HG03280 (cell line): ENCODE data around the gene LRRC26.

Experiments
- ATAC-seq: cut with Tn5 transposase; IDR thresholded peaks from one replicate; pipeline ENCODE4 v1.9.1; 2021; ENCODE audit warnings: mild to moderate bottlenecking, moderate library complexity; ENCODE audit not compliant: unreplicated experiment

LRRC26 gene, protein sequence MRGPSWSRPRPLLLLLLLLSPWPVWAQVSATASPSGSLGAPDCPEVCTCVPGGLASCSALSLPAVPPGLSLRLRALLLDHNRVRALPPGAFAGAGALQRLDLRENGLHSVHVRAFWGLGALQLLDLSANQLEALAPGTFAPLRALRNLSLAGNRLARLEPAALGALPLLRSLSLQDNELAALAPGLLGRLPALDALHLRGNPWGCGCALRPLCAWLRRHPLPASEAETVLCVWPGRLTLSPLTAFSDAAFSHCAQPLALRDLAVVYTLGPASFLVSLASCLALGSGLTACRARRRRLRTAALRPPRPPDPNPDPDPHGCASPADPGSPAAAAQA

DNA sequence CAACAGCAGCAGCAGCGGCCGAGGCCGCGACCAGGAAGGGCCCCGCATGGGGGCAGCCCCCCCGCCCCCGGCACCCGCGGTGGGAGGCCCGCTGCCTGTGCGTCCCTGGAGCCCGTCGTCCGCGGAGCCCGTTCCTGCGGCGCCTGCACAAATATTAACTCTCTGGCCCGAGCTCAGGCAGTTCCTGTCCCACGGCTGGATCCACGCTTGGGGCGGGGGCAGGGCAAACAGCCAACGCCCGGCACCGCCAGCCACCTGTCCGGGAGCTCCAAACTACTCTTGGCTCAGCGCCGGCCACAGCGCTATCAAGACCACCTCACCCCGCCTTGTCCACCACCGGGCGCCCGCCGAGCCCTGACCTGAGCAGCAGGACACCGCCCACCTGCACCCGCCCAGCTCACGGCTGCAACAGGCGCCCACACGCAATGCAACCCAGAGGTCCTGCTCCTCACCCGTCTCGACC is at the start of gene LRRC26:
Gene LRRC26, minus strand, starts transcription at position 156 of the 463 bp plus-strand sequence. Its CDS starts 108 bp downstream, at position 48.
- no peak for ATAC-seq

DNA sequence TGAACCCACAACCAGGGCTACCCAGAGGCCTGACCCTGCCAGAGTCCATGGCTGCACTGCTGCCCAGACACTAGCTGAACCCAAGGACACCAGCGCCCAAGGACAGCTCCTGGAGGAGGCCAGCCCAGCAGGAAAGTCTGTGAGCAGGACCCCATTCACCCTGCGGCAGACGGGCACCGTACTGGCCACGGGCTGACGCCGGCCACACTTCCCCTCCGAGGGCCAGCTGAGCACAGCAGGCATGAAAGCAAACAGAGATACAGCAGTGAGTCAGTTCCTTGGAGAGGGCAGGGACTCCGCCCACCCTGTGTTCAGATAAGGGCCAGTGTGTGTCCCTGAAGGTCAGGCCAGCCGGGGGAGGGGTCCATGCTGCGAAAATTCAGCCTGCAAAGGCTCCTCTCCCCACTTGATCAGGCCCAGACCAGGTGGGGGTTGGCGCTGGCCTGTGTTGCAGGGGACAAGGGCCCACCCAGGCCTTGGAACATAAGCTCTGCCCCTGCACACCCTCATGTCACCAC is 49.0 kb upstream of the LRRC26 start:
- ATAC-seq = no peak

DNA sequence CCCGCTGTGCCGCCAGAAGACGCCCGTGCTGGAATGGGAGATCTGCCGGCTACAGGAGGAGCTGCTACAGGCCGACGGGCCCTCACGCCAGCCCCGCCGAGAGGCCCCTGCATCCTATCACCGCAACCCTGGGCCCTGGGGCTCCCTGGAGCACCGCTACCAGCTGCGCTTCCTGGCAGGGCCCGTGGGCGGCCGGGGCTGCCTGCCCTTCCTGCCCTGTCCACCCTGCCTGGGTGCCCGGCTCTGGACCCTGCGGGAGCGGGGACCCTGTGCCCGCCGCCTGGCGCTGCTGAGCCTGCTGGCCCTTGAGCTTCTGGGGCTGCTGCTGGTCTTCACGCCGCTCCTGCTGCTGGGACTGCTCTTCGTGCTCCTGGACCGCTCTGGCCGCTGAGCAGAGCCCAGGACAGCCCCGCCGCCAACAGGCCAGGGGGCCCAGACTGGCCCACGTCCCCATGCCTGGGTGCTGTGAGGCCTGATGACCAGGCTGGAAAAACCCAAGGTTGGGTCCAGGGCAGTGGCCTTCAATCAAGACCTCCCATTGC is 48.4 kb upstream of the LRRC26 start:
- ATAC-seq = no peak

DNA sequence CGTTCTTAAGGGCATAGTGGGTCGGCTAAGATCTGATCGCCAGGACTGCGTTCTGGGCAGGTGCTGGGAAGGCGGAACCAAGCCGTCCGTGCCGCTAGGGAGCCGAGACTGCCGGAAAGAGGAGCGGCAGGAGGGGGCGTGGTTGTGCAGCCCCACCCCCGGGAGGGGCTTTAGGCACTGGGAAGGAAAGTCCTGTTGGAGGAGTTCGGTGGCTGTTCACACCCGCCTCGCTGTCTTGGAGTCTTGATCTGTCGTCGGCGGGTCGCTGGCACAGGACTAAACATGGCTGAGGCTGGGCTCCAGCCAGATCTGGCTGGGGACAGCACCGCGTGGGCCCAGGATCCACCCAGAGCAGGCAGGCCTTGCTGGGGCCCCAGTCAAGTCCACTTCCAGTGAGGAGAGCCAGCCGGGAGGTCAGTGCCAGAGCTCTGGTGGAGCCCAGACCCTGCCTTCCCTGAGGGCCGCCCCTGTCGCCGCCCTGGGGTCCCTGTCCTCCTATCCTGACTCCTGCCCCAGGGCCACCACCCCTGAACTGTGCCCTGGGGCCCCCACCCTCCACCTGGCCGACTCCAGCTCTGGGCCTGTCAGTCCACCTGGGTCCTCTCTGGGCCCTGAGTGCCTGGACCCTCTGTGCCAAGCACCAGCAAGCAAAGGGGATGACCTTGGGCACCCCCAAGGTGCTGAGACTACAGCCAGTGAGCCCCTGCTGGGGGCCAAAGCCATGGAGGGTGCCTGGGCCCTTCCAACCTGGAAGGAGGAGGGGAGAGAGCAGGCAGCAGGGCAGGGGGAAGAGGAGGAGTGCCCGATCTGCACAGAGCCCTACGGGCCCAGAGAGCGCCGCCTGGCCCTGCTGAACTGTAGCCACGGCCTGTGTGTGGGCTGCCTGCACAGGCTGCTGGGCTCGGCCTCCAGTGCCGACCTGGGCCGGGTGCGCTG is 47.7 kb upstream of the LRRC26 start:
- ATAC-seq = no peak

DNA sequence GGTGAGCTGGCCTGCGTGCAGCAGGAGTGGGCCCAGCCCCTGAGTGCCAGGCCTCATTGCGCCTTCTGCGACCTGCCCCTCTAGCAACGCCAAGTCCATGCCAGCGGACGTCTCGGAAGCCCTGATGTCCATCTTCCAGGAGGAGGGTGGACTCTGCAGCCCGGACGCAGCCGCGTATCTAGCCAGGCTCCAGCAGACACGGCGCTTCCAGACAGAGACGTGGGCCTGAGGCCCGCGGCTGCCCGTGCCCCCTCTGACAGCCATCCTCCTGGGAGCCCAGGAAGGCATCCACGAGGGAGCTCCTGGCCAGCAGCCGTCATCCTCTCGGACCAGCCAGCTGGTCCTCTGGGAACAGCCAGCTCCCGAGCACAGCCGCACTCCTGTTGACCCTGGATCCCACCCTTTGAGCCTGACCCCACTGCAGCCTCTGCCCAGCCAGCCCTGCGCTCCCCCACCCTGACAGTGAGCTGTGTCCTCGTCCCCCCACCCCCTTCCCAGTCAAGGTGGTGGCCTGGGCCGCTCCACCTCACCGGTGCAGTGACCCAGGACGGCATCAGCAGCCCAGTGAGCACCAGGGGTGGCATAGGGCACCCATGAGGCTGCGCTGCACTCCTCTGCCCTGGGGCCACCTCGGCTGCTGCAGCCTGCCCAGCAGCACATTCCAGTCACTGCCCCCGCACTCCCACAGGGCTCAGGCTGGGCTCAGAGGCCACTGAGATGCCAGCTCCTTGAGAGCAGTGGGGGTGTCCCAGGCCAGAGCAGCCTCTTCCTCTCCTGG is 46.5 kb upstream of the LRRC26 start:
- no peak for ATAC-seq

DNA sequence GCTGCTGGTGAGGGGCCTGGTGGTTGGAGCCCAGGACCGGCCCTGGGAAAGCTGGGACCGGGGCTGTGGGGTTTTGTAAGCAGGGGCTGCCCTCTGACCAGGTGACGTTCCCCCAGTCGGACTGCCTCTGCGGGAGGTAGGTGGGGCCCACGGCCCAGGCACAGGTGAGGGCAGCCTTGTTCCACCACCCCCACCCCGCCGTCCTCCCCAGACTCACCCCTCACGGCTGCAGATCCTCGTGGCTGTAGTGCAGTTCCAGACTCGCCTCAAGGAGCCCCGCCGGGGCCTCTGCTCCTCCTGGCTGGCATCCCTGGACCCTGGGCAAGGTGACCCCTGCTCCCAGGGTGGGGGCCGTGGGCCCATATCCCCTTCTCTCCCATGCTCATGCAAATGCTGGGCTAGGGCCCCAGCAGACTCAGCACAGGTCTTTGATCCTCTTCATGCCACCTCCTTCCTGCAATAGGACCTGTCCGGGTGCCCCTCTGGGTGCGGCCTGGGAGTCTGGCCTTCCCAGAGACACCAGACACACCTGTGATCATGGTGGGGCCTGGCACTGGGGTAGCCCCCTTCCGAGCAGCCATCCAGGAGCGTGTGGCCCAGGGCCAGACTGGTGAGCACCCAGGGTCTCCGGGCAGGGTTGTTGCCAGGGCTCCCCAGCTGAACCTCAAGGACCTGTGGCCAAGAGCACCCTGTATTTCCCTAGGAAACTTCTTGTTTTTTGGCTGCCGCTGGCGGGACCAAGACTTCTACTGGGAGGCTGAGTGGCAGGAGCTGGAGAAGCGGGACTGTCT is 45.5 kb upstream of the LRRC26 start:
- no peak for ATAC-seq

DNA sequence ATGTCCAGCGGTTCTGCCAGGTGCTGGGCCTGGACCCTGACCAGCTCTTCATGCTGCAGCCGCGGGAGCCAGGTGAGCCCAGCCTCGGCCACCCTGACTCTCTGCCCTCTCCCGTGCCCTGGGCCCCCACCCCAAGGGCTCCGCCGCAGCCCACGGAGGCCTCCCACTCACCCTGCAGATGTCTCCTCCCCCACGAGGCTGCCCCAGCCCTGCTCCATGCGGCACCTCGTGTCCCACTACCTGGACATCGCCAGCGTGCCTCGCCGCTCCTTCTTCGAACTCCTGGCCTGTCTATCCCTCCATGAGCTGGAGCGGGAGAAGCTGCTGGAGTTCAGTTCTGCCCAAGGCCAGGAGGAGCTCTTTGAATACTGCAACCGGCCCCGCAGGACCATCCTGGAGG is 44.8 kb upstream of the LRRC26 start:
- no peak for ATAC-seq

DNA sequence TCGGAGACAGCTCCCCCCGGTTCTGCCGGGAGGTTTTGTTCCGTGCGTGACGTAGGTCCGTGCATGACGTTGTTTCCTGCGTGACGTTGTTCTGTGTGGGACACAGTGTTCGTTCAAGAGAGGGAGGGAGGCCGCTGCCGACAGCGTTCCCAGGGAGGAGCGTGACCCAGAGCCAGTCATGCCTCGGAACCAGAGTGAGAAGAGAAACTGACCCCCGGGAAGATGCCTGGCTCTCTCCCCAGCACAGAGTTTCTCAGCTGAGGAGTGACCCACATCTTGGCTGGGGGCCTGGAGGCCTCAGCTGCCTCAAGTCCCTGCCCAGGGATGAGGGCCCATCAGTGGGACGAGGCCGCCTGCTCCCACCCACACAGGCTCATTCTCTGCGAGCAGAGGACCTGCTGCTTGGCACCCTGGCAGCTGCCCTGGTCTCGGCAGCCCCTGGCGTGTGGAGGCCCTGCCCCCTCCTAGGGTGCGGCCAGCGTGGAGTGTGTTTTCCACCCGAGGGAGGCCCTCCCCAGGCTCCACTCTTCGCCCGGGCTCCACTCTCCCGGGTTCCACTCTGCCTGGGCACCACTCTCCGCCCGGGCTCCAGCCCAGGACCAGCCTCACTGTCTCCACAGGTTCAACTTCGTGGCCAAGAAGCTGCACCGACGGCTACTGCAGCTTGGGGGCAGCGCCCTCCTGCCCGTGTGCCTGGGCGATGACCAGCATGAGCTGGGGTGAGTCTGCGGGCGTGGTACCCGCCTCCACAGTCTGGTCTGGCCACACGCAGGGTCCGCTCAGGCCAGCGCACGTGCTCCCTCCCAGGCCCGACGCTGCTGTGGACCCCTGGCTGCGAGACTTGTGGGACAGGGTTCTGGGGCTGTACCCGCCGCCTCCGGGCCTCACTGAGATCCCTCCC is 43.6 kb upstream of the LRRC26 start:
- no peak for ATAC-seq

DNA sequence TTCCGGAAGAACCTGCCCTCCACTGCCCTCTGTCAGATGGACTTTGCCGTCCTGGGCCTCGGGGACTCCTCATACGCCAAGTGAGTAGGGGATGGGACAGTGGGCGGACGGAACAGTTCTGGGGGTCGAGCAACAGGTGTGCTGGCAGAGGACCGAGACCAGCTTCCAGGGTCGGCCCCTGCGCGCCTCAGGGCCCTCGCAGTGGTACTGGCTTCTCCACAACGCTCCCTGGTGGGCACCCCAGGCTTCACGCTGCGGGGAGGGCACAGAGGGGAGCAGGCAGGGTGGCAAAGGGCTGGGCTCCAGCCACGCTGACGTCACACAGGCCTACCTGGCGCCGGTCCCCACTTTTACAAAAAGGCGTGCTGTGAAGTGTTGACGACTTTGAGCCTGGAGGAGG is 42.7 kb upstream of the LRRC26 start:
- ATAC-seq = no peak

DNA sequence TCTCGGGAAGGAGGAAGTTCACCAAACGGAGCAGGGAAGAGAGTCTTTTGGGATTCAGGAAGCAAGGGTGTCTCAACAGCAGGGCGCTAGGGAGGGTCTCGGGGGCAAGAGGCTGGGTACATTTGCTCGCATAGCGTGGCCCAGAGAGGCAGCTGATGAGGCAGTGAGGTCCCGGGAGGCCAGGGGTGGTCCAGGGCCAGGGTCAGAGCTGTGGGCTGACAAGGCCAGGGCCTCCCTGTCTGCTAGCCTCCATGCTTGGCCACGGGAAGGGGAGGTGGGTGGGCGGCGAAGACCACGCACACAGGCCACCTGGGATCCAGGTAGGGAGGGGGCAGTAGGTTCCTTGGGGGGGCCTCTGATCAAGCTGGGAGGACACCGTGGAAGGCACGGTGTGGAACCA is 41.7 kb upstream of the LRRC26 start:
- ATAC-seq = no peak

DNA sequence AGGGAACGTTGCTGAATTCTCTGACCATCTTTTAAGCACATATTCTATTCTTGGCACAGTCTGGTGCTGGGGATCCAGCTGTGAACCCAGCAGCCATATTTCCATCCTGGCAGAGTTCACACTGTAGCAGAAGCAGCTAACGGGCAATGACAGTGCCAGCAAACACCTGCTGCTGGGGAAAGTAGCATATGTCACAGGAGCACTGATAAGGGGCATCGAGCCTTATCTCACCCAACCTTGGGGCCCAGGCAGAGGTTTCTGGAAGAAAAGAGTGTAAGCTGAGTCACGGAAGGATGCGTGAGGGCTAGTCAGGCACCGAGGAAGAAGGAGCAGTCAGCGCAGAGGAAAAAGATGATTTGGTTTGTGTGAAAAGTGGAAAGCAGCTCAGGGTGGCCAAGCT is 36.8 kb upstream of the LRRC26 start:
- no peak for ATAC-seq

DNA sequence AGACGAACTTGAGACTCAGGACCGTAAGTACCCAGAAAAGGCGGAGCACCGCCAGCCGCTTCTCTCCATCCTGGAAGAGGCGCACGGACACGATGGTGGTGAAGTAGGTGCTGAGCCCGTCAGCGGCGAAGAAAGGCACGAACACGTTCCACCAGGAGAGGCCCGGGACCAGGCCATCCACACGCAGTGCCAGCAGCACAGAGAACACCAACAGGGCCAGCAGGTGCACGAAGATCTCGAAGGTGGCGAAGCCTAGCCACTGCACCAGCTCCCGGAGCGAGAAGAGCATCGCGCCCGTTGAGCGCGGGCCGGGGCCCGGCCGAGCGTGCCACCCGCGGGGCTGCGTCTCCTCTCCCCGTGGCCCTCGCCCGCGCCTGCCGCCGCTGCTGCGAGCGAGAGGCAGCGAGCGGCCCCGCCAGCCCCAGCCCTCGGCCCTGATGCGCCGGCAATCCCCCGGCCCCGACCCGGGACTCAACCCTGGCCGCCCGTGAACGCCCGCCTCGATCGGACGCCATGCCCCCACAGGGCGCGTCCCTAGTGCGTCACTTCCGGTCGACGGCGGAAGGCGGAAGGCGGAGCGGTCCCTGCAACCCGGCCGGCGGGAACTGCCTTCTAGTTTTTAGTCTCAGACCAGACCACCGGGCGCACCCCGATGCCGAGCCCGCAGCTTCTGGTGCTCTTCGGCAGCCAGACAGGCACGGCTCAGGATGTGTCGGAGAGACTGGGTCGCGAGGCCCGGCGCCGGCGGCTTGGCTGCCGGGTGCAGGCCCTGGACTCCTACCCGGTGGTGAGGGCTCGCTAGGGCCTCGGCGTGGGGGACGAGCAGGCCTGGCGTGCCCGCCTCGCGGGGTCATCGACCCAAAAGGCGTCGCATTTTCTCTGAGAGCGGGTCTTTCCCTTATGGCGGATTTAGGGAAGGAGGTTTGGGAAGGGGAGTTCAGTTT is 35.5 kb upstream of the LRRC26 start, which contains the start of the genes NDOR1 and TMEM203:
Gene NDOR1, plus strand, starts transcription at position 575 of the 944 bp plus-strand sequence. Its CDS starts 78 bp downstream, at position 653.
Gene TMEM203, minus strand, starts transcription at position 523 of the 944 bp plus-strand sequence. Its CDS starts 234 bp downstream, at position 289.
- peak; percentile 47 for ATAC-seq

DNA sequence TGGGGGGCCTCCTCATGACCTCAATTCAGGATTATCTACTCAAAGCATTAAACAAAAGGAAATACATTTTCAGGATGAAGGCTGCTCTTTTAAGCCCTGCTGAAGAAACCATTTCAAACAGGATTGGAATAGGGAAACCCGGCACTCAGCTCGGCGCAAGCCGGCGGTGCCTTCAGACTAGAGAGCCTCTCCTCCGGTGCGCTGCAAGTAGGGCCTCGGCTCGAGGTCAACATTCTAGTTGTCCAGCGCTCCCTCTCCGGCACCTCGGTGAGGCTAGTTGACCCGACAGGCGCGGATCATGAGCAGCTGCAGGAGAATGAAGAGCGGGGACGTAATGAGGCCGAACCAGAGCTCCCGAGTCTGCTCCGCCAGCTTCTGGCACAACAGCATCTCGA is 34.9 kb upstream of the LRRC26 start:
- ATAC-seq = no peak

DNA sequence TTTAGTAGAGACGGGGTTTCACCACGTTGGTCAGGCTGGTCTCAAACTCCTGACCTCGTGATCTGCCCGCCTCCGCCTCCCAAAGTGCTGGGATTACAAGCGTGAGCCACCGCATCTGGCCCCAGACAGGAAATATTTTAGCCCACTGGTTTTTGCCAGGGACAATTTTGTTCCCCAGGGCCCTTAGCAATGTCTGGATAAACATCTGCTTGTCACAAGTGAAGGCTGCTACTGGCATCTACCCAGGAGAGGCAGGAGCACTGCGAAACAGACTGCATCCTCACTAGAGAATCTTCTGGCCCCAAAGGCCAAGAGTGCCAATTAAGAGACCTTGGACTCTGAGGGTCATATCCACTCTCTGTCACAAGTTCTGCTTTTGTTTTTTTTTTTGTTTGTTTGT is 33.1 kb upstream of the LRRC26 start:
- no peak for ATAC-seq

DNA sequence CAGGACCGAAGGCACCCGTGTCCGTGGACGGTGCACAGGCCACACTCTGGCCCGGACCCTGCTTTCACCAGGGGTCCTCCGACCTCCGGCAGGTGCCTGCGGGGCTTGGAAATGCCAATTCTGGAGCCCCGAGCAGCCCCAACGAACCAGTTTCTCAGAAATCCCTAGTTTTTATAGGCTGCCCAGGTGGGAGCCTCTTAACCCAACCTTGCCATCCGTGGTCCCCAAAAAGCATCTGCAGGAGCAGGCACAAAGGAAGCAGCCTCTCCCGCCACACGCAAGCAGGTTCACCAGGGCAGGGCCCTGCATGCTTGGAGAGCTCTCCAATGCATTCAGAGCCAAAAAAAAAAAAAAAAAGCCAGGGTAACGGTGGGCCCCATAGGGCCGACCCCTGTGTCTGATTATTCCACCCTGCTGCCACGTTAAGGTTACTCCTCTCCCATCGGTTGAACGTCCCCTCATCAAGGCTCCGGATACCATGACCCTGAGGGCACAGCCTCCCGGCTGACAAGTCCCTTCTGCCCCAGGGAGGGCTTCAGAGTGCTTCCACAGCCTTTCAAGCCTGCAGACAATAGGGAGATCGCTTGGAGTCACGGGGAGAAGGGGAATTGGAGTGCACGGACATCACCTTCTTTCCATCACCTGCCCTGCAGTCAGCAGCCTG is 31.5 kb upstream of the LRRC26 start:
- ATAC-seq = no peak

DNA sequence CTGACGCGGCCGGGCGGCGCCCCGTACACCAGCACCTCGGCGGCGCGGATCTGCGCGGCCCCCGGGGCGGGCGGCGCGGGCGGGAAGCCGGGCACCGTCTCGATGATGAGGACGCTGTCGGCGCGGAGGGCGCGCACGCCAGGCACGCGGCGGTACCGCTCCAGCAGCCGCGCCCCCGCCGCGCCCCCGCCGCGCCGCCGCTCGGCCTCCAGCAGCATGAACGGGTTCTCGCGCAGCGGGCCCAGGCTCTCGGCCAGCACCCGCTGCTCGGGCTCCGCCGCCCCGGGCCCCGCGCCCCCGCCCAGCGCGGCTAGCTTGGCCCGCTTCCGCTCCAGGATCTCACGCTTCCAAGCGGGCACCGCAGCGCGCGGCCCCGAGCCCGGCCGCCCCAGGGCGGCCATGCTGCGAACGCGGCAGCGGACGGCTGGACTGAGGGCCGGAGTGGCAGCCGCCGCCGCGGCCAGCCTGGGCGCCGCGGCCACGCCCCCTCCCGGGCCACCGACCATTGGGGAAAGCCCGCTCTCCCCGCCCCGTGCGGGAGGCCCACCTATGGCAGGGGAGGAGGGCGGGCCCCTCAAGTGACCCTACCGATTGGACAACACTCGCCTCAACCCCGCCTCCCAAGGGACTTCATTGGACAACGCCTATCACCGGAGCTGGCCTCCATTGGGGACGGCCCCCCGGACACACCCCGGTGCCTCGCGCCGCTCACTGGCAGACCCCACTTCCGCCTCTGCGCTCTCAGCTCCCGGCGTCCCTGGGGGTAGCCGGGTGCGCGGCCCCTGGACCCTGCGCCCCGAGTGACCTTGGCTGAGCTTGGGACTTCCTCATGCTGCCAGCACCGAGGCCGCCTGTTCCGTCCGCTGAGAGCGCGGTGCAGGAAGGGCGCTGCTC is 30.7 kb upstream of the LRRC26 start, which contains the start of gene TPRN:
Gene TPRN, minus strand, starts transcription at position 431 of the 894 bp plus-strand sequence. Its CDS starts 30 bp downstream, at position 401.
- peak; percentile 88 for ATAC-seq
